Epithelial cell of prostate (primary cell): ENCODE results near the gene POLK.
"Not testable (repeated sequence)": the region's sequence is repeated elsewhere in the genome, so short reads cannot be mapped to it uniquely, and the experiment has no call there.

ENCODE experiments used
- DNase-seq: peaks from one replicate; pipeline ENCODE4 v3.0.0-alpha.2; 2011; ENCODE audit warnings: low read depth, low spot score
- H3K27ac ChIP-seq: fragments of 450-650 bp; 2 replicates; pipeline ENCODE4 v1.5.1; 2017; ENCODE audit warnings: mild to moderate bottlenecking

POLK gene

GRCh38 chr5:75509956-75510355 lies 1.7 kb upstream of the POLK start:
- peak overlapping the region; percentile 63 for H3K27ac ChIP-seq
- no peak for DNase-seq

DNA sequence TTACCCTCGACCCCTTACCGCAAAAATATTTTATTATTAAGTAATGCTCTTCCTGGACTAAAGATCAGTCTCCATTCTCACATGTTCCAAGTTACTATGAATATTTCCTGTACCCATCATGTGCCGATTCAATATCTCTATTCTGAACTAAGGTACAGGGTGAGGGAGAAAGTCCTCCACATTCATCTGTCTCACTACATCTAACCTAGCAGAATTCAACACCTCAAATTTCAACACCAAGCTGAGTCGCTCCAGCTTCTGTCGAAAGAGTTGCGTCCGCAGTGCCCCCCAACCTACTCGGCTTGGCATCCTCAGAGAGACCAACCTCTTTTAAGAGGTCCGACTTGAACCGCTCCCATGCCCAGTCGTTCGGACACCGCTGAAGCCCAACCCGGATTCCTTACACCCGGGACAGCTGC lies 1.3 kb upstream of the POLK start:
- H3K27ac ChIP-seq, result peak overlapping the region; percentile 63
- DNase-seq, result no peak

GRCh38 chr5:75510836-75511434 lies 756 bp upstream of the POLK start:
- no peak for DNase-seq
- peak overlapping the region; percentile 63 for H3K27ac ChIP-seq

- peak overlapping the region; percentile 63 for H3K27ac ChIP-seq
- DNase-seq, result no peak
These were observed 838 bp downstream of the POLK start for GRCh38 chr5:75512383-75513074.

DNA sequence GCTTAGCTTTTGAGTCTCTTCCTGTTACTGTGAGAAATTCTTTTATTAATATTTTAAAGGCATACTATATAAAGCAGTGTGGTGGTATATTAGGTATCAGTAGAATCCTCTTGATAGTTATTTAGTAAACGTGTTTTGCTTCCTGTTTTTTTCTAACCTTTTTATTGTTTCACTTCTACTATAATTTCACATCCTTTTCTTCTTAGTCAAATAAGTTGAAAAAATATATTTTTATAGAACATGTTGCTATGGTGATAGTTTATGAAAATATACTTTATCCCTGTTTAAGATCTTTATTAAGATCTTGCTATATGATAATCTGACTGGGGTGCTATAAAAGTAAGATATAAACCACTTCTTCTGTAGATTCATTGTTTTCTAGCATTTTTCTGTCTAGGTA lies 2.1 kb downstream of the POLK start:
- no peak for DNase-seq
- no peak overlapping the region for H3K27ac ChIP-seq

- H3K27ac ChIP-seq, result no peak overlapping the region
- no peak for DNase-seq
These were observed 2.6 kb downstream of the POLK start for GRCh38 chr5:75514323-75514722.

DNA sequence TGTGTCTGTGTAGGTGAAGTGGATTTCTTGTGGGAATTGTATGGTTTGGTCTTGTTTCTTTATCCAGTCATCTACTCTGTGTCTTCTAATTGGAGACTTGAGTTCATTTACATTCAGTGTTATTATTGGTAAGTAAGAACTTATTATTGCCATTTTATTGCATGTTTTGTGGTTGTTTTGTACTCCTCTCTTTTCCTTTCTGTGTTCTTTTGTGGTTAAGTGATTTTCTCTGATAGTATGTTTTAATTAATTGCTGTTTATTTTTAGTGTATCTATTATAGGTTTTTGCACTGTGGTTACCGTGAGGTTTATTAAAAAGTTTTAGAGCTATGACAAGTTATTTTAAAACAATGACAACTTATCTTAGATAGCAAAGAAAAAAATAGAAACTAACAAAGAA lies 8.1 kb downstream of the POLK start:
- DNase-seq, result no peak
- no peak overlapping the region for H3K27ac ChIP-seq

DNA sequence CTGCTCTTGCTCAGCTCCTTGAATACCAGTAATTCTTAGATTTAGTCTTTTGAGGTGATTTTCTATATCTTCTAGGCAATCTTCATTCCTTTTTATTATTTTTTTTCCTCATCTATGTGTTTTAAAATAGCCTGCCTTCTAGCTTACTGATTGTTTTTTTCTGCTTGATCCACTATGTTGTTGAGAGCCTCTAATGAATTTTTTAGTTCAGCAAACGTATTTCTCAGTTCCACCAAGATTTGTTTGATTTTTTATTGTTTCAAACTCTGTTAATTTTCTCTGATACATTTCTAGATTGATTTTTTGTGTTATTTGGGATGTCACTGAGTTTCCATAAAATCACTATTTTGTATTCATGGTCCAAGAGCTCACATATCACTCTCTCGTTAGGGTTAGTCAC lies 9.5 kb downstream of the POLK start:
- H3K27ac ChIP-seq, result no peak overlapping the region
- no peak for DNase-seq

GRCh38 chr5:75522025-75522424 lies 10.3 kb downstream of the POLK start:
- H3K27ac ChIP-seq, result peak overlapping the region; percentile 44
- DNase-seq, result no peak

DNA sequence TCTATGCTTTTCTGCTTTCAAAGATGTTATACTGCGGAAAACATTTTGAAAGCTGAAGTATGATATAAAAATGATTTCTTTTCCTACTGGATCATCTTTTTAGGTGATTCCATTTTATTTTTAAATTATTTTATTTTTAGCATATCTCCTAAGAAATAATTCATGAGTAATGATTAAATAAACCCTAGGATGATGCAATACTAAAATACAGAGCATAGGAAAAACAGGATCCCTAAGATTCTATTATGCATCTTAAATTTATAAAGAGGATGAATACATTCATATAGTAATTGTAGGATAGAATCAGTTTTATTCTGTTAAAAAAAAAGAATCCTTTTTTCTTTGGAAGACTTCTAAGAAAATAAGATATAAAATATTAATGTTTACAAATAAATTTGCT lies 10.9 kb downstream of the POLK start:
- H3K27ac ChIP-seq, result peak overlapping the region; percentile 44
- no peak for DNase-seq

DNA sequence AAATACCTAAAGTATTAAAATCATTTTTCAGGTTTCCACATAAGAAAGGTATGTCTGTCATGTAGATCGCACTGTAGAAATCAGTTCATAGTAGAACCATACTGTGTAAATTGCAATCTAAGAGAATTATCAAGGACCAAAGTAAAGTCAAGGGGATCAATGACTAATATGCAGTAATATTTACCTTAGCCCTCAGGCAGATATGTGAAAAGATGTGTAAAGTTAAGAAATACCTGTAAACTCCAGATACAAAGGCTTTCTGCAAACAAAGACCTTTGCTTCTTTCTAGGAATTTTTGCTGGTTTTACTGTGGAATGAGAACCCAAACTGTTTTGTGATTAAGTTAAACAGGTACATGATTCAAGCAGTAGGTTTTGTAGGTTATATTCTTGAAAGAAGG lies 11.6 kb downstream of the POLK start:
- H3K27ac ChIP-seq, result peak overlapping the region; percentile 44
- no peak for DNase-seq

GRCh38 chr5:75524071-75524470 lies 12.4 kb downstream of the POLK start:
- H3K27ac ChIP-seq, result peak overlapping the region; percentile 44
- no peak for DNase-seq

DNA sequence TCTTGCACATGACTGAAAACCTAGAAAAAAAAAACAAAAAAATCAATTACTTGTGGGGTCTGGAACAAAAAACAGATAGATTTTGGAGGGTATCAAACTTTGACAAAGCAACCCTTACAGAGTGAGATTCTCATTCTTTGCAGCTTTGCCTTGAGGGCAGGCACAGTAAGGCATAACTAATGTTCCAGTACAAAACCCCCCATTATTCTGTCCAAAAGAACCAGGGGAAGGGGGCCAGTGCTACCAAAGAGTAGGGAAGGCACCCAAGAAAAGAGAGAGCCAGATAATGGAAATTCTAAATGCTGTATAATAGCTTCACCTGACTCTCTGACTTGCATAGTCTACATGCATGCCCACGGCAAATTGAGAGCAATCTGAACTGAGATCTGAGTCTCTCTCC lies 12.9 kb downstream of the POLK start:
- no peak overlapping the region for H3K27ac ChIP-seq
- DNase-seq, result no peak

DNA sequence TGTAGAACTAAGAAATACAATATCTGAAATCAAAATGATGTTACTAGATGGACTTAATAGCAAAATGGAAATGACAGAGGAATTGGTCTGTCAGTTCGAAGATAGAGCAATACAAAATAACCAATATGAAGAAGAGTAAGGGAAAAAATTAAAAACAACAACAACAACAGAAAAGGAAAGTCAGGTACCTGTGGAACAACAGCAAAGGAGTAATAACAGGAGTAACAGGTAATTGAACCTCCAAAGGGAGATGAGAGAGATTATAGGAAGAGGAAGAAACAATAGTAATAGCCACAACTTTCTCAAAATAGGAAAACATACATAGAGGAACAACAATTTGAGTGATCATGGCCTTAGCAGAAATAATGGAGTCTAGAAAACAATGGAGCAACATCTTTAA lies 13.7 kb downstream of the POLK start:
- no peak overlapping the region for H3K27ac ChIP-seq

DNA sequence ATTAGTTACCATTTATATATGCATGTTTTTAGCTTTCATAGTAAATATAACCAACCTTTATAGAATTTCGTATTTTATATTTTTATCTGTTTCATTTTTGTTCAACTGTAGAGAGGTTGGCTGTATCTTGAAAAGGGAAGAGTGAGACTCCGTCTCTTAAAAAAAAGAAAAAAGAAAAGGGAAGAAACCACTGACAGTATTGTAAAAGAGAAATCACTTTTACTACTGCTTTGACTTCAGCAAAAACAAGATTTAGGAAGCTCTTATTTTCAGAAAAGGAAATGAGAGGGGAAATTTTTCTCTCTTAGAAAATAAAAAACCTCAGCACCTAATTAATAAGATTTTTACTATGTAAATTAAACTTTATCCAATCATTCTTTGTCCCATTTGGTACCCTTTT lies 14.4 kb downstream of the POLK start:
- no peak for DNase-seq
- H3K27ac ChIP-seq, result no peak overlapping the region

More for the DNA sequence above, 13.7 kb downstream of the POLK start:
- DNase-seq, result no peak

DNA sequence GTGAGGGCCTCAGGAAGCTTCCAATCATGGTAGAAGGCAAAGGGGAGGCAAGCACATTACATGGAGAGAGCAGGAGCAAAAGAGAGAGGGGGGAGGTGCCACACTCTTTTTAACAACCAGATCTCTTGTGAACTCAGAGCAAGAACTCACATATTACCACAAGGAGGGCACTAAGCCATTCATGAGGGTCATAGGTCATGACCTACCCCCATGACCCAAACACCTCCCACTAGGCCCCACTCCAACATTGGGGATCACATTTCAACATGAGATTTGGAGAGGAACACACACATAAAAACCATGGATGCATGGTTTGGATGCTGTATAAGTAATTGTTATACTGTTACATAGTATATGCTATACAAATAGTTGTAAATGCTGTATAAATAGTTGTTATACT lies 17.5 kb downstream of the POLK start:
- no peak overlapping the region for H3K27ac ChIP-seq
- DNase-seq, result no peak

DNA sequence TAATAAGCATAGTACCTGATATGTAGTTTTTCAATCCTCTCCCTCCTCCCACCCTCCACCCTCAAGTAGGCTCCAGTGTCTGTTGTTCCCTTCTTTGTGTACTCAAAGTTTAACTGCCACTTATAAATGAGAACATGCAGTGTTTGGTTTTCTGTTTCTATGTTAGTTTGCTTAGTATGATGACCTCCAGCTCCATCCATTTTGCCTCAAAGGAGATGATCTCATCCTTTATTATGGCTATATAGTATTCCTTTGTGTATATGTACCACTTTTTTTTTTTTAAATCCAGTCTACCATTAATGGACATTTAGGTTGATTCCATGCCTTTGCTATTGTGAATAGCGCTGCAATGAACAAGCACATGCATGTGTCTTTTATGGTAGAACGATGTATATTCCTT lies 20.5 kb downstream of the POLK start:
- DNase-seq, result no peak

GRCh38 chr5:75533716-75534115 lies 22.0 kb downstream of the POLK start:
- peak overlapping the region; percentile 76 for H3K27ac ChIP-seq
- DNase-seq, result not testable (repeated sequence)

More for the DNA sequence above, 20.5 kb downstream of the POLK start:
- H3K27ac ChIP-seq, result no peak overlapping the region

- H3K27ac ChIP-seq, result peak overlapping the region; percentile 76
- DNase-seq, result no peak
These were observed 23.0 kb downstream of the POLK start for GRCh38 chr5:75534734-75535133.

- no peak for DNase-seq
- H3K27ac ChIP-seq, result no peak overlapping the region
These were observed 24.5 kb downstream of the POLK start for GRCh38 chr5:75536147-75536546.

- H3K27ac ChIP-seq, result no peak overlapping the region
- no peak for DNase-seq
These were observed 25.1 kb downstream of the POLK start for GRCh38 chr5:75536694-75537360.

DNA sequence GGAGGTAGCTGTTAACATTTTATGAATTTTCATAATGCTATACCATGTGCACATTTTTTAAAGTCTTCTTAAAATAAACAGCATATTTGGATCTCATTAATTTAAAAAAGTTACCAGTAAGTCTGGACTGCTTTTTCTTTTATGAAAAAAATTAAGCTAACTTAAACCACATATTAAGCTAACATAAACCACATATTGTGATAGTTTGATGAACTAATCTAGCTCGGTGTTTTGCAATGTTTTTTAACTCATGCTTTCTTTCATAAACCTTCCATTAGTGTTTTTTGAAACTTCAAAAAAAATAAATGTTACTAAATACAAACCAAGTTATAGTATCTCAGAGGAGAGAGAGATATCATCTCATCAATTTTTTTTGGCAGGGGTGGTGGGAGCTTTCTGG lies 26.5 kb downstream of the POLK start:
- H3K27ac ChIP-seq, result no peak overlapping the region
- DNase-seq, result no peak
